Heart left ventricle (tissue), 16 donors: Measurements from ENCODE around the gene CCL19. TPM values are rescaled to one million over a fixed set of nuclear protein-coding genes. Genes with fewer than 3 reads are reported as not detected.

Source experiments
- ATAC-seq, 4 donors: fragments of 200-7000 bp; cut with Tn5 transposase; one replicate each; pipeline ENCODE4 v1.9.1; 2020 to 2022; ENCODE audit warnings: moderate library complexity in 4 of 4, mild to moderate bottlenecking in 3 of 4, moderate number of reproducible peaks in 1 of 4
- DNase-seq, 5 donors: peaks; one replicate each; pipeline ENCODE4 v3.0.0-alpha.2; 2020
- H3K27ac ChIP-seq, 12 donors: fragments of 200-600 bp; sonication (generic) in 4 of 12; one replicate each; pipeline versions ENCODE4 v1.5.0 to v1.8.0; 2016 to 2022; ENCODE audit warnings: mild to moderate bottlenecking in 2 of 12
- H3K27me3 ChIP-seq, 9 donors: fragments of 200-600 bp; sonication (generic) in 2 of 9; one replicate each; pipeline versions ENCODE4 v1.5.1 to v1.8.0; 2016 to 2022; ENCODE audit warnings: mild to moderate bottlenecking in 3 of 9
- H3K36me3 ChIP-seq, 9 donors: fragments of 200-600 bp; sonication (generic) in 2 of 9; one replicate each; pipeline versions ENCODE4 v1.5.0 to v1.8.0; 2018 to 2022; ENCODE audit warnings: mild to moderate bottlenecking in 2 of 9
- H3K4me1 ChIP-seq, 12 donors: fragments of 200-600 bp; sonication (generic) in 4 of 12; one replicate each; pipeline versions ENCODE4 v1.5.0 to v1.8.0; 2016 to 2022; ENCODE audit warnings: mild to moderate bottlenecking in 3 of 12
- H3K4me3 ChIP-seq, 12 donors: fragments of 200-600 bp; sonication (generic) in 4 of 12; one replicate each; pipeline versions ENCODE4 v1.5.0 to v1.8.0; 2017 to 2022; ENCODE audit warnings: mild to moderate bottlenecking in 9 of 12, moderate library complexity in 4 of 12
- H3K9me3 ChIP-seq, 12 donors: fragments of 200-600 bp; sonication (generic) in 4 of 12; one replicate each; pipeline versions ENCODE4 v1.5.0 to v1.8.0; 2016 to 2022; ENCODE audit warnings: mild to moderate bottlenecking in 1 of 12
- CTCF ChIP-seq, 12 donors: fragments of 200-600 bp; sonication (generic) in 4 of 12; IDR thresholded peaks; one replicate each; pipeline versions ENCODE4 v1.5.0 to v1.8.0; 2018 to 2022; ENCODE audit warnings: antibody characterized with exemption in 12 of 12, mild to moderate bottlenecking in 5 of 12
- POLR2A ChIP-seq, 2 donors: fragments of 450-650 bp; IDR thresholded peaks; one replicate each; pipeline ENCODE4 v1.6.1; 2017; ENCODE audit warnings: antibody characterized with exemption in 2 of 2, mild to moderate bottlenecking in 2 of 2, moderate library complexity in 2 of 2
- WGBS, 4 donors: extraction: QIAGEN DNeasy Blood & Tissue Kit in 2 of 4; methylation state at CpG; one replicate each; pipeline versions ENCODE4 v1.1.5 to v1.1.7; 2013 to 2018; 5-methylcytosine and 5-hydroxymethylcytosine counted together
- intact Hi-C, 10 donors: fragments of 100-400 bp; cut with DNase I; formaldehyde crosslinking; loops; one replicate each; pipeline versions ENCODE4 v1.11.1 to v1.14.2; 2022
- polyA plus RNA-seq, 2 donors: library from polyadenylated mRNA; stranded (reverse); fragments of 200-250 nt; gene quantifications; one replicate each; pipeline ENCODE4 v1.2.3, GENCODE V29; 2013
- total RNA-seq, 9 donors: library from RNA; depleted of rRNA in 2 of 9; stranded (reverse); fragments of >200 nt in 2 of 9; fragmentation: NEBNext Ultra II Directional in 3 of 9; extraction: Animal tissue kit (Norgen Biotek cat#: 25700) in 3 of 9; gene quantifications; one replicate each; pipeline versions ENCODE4 v1.1.0 to v1.2.4, GENCODE V29; 2016 to 2023
- donor health status: ischemic (EF 13 %, LVEDD 7.1; RV severe dilation, severe dysfunction).
- donor health status: healthy with polysubstance abuse.
- donor health status: DM: no; HTN: yes; CAD: no.
- donor health status: DM: no; HTN: no; CAD: no.
- donor health status: ischemic (EF 25% LVEDD 6.9; RV normal size, moderate dysfunction).
- donor health status: ischemic (EF 25% LVEDD 5.7; RV mildly dilated, moderate dysfunction).
- donor health status: healthy.
- donor health status: DM: yes; HTN: yes; CAD: no.
- donor health status: ischemic (EF 35%, LVEDD 5.7; RV mildly dilated, moderate dysfunction).
- donor health status: nonischemic (EF 11% LVEDD 7.7; RV severe dilation, severe dysfunction).
- donor health status: DM: yes; HTN: yes; CAD: no.
- donor health status: PGD.
- donor health status: ischemic (EF 29% LVEDD 5.4; RV normal size, mild dysfunction).
- donor health status: nonischemic (EF 23%, LVEDD 6.1; RV moderate dilation, normal function).

Gene CCL19
- total and polyA plus RNA-seq, 11 donors, result 0.46 to 25.7 (median 1.3) TPM; not detected in 5

- ATAC-seq (peak; percentile 87 to 93 (median 90)), DNase-seq (peak; percentile 79 to 91 (median 82))
- Histone ChIP-seq H3K27me3 (no peaks in the 10 kb centered on the region), H3K27ac (peak overlapping the region; percentile 17 to 85 (median 77)), H3K4me1 (peaks cover 0 to 15% (median 2%) of the 10 kb centered on the region in 12 donors), H3K4me3 (peak overlapping the region; percentile 30 to 92 (median 74)), H3K36me3 (no peaks in the 10 kb centered on the region), H3K9me3 (no peaks in the 10 kb centered on the region)
- WGBS, 4 donors, result 3 to 5% (median 3%) methylated on average over 30 of the region's 30 CpGs
- peak in 11 of 12 donors; percentile 96 to 100 (median 98) for TF ChIP-seq CTCF (IDR thresholded peaks at IDR 0.05)
- no peak for TF ChIP-seq POLR2A (IDR thresholded peaks at IDR 0.05)
- intact Hi-C loops, result loop anchor here in 5 of 10 donors (1.0 to 10.0 kb wide), 7 partner anchors 35 to 163 kb away; partner anchors contain the start of genes RPP25L (in 3 of the 5) and IL11RA (in 1 of the 5)
These were observed 11.0 kb upstream of the CCL19 start for GRCh38 chr9:34701769-34702736.

- H3K4me3 ChIP-seq, result peak overlapping the region; percentile 30 to 92 (median 74)
- H3K27ac ChIP-seq, result peak overlapping the region; percentile 17 to 85 (median 77)
- intact Hi-C loops, result loop anchor here in 4 of 10 donors (1.0 to 10.0 kb wide), 5 partner anchors 34 to 164 kb away; partner anchors contain the start of genes RPP25L (in 2 of the 4) and IL11RA (in 1 of the 4)
- no peaks in the 10 kb centered on the region for H3K36me3 ChIP-seq
- 6 to 24% (median 7%) methylated on average over 20 to 52 of the region's 52 CpGs for WGBS, 4 donors
- no peaks in the 10 kb centered on the region for H3K9me3 ChIP-seq
- H3K4me1 ChIP-seq, result peaks cover 0 to 15% (median 2%) of the 10 kb centered on the region in 12 donors
- peak in 1 of 2 donors; percentile 25 for TF ChIP-seq POLR2A (IDR thresholded peaks at IDR 0.05)
- peak; percentile 90 to 95 (median 92) for TF ChIP-seq CTCF (IDR thresholded peaks at IDR 0.05)
- H3K27me3 ChIP-seq, result no peaks in the 10 kb centered on the region
- peak; percentile 73 to 87 (median 76) for DNase-seq
- ATAC-seq, result peak; percentile 63 to 95 (median 92)
These were observed 10.1 kb upstream of the CCL19 start for GRCh38 chr9:34701023-34701768.

- no peak overlapping the region for H3K4me3 ChIP-seq
- intact Hi-C loops, result loop anchor here in 1 of 10 donors (10.0 kb wide), 1 partner anchor 170 kb away; no protein-coding TSS in a partner anchor
- no peaks in the 10 kb centered on the region for H3K9me3 ChIP-seq
- no peak for ATAC-seq
- no peak overlapping the region for H3K27ac ChIP-seq
- no peak for TF ChIP-seq CTCF (IDR thresholded peaks at IDR 0.05)
- TF ChIP-seq POLR2A (IDR thresholded peaks at IDR 0.05), result no peak
- no peak for DNase-seq
- H3K4me1 ChIP-seq, result peaks cover 0 to 13% (median 0%) of the 10 kb centered on the region in 12 donors
- no peaks in the 10 kb centered on the region for H3K27me3 ChIP-seq
- H3K36me3 ChIP-seq, result no peaks in the 10 kb centered on the region
These were observed 3.7 kb upstream of the CCL19 start for GRCh38 chr9:34694811-34695210.
